AG04449 (cell line): ENCODE data around the gene MCRIP2.
A peak's percentile ranks its signal among the peaks of the same experiment; 100 is the strongest.

Source experiments
- CTCF ChIA-PET: fragments of 350-600 bp; formaldehyde crosslinking; extraction: SDS; loops from one replicate; lab custom pipeline; 2021; ENCODE audit warnings: antibody characterized with exemption; lab: Yijun Ruan, JAX
- POLR2A ChIA-PET: fragments of 400-600, 350-600 bp; formaldehyde crosslinking; extraction: SDS; loops from one replicate; lab custom pipeline; 2020; ENCODE audit warnings: antibody characterized with exemption, inconsistent platforms; lab: Yijun Ruan, JAX
- DNase-seq: peaks from one replicate; pipeline ENCODE4 v3.0.0-alpha.2; 2010; ENCODE audit warnings: low read depth, low spot score
- H3K4me3 ChIP-seq: 2 replicates; pipeline ENCODE4 v1.5.1; 2011; ENCODE audit warnings: low read depth, mild to moderate bottlenecking, control low read depth, low read length
- TF ChIP-seq, protein P1 (sequence below): IDR thresholded peaks from one replicate; pipeline ENCODE4 v1.5.1; 2011; ENCODE audit warnings: mild to moderate bottlenecking, moderate library complexity, low read length, control low read depth, inconsistent platforms; ENCODE audit not compliant: insufficient read depth; ENCODE audit errors: missing control alignments

Gene MCRIP2

DNA sequence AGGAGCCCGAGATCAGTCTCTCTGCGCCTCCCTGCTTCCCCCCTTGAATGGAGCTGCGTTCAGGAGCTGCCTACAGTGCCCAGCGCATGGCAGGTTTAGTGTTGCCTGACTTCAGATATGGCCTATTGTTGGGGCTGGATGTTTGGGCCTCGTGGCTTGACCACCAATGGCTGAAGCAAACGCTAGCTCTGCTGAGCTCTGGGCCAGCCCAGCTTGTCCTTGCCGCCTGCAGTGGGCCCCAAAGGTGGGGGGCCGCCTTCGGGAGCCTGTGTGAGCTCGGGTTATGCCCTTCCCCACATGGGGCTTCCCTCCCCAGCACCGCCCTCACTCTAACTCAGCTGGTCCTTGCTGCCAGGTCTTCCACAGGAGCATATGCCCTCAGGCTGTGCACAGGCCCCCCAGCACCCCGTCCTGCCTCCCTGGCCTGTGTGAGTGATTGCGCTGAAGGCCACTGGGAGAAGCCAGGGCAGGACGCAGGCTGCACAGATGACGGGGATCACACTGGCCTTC is 3.5 kb upstream of the MCRIP2 start:
- POLR2A ChIA-PET: no interaction called here

DNA sequence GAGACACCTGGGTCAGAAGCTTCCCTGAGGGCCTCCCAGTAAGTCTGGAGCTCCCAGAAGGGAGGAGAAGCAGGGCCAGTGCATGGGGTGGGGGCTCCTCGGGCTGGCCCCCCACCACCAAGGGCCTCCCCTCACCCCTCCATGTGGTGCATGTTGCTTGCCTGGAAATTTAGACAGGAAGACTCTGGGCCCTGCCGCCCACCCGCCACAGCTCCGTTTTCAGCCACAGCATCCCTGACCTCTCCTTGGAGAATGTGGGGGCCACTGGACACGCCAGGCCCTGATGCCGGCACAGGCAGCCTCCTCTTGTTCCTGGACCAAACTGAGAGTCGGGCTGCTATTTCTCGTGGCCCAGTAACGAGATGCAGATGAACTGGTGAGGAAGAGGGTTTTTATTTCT is 2.8 kb upstream of the MCRIP2 start:
- TF ChIP-seq, protein P1, sequence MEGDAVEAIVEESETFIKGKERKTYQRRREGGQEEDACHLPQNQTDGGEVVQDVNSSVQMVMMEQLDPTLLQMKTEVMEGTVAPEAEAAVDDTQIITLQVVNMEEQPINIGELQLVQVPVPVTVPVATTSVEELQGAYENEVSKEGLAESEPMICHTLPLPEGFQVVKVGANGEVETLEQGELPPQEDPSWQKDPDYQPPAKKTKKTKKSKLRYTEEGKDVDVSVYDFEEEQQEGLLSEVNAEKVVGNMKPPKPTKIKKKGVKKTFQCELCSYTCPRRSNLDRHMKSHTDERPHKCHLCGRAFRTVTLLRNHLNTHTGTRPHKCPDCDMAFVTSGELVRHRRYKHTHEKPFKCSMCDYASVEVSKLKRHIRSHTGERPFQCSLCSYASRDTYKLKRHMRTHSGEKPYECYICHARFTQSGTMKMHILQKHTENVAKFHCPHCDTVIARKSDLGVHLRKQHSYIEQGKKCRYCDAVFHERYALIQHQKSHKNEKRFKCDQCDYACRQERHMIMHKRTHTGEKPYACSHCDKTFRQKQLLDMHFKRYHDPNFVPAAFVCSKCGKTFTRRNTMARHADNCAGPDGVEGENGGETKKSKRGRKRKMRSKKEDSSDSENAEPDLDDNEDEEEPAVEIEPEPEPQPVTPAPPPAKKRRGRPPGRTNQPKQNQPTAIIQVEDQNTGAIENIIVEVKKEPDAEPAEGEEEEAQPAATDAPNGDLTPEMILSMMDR: no peak
- H3K4me3 ChIP-seq: no peak overlapping the region
- ChIA-PET POLR2A (no interaction called here), CTCF (interaction anchor here (0.8 to 1.5 kb wide), 3 partner anchors 9 to 29 kb away, joined by 3 to 8 read pairs (median 4); partner anchors contain the start of gene RHOT2)
- DNase-seq: no peak

More for the DNA sequence above, 3.5 kb upstream of the MCRIP2 start:
- CTCF ChIA-PET: interaction anchor here (1.2 to 1.5 kb wide), 2 partner anchors 10 to 30 kb away, joined by 4 to 8 read pairs; partner anchors contain the start of gene RHOT2
- H3K4me3 ChIP-seq: no peak overlapping the region
- TF ChIP-seq, protein P1: no peak
- DNase-seq: no peak

DNA sequence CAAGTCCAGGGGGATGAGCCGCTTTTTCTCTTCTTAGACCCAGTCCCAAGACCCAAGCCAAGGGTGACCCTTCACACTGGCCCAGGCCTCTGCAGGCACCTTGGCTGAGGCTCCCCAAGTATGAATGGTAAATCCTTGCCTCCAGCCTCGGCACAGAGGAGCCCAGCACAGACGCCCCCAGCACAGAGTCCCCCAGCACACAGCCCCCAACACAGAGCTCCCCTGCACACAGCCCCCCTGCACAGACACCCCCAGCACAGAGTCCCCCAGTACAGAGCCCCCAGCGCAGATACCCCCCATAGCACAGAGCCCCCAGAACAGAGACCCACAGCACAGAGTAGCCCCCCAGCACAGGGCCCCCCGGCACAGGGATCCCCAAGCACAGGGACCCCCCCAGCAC is 1.0 kb upstream of the MCRIP2 start:
- H3K4me3 ChIP-seq: peak overlapping the region; percentile 84
- CTCF ChIA-PET: no interaction called here
- no peak for DNase-seq
- POLR2A ChIA-PET: no interaction called here
- TF ChIP-seq, protein P1: no peak

DNA sequence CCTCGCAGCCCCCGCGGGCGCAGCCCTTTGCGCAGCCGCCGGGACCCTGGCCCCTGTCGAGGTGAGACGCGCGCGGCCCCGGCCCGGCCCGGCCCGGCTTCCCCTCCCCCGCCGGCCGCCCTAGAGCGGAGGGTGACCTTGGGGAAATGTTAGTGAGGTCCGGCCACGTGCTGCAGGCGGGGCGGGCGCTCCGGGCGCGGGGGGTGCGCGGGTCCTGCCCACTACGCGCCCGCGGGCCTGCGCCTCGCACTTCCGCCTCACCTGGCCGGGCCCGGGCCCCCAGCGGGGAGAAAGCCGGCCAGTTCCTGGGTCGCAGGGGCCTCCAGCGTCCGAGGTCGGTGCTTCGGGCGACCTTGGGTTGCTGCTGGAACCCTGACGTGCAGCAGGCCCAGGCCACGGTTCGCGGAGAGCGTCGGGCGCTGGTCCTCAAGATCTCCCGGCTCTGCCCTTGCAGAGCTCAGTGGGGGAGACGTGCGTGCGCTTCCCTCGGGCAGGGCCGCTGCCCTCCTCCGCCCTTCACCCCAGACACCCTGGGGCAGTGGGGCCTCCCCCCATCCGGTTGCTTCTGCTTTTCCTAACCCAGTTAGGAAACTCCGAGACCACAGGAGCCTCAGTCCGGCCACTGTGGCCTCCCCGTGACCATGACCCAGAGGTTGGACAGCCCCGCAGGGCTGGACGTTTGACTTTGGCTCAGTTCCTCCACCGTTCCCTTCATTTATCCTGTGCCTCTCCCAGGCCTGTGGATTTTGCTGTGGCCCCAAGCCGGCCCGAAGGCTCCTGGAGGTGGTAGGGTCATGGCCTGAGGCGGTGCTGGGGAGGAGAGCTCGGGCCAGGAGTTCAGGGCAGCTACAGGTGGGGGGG is 791 bp downstream of the MCRIP2 start:
- POLR2A ChIA-PET: no interaction called here
- TF ChIP-seq, protein P1: no peak
- no peak for DNase-seq
- CTCF ChIA-PET: interaction anchor here (0.8 kb wide), 1 partner anchor 14 kb away, joined by 3 read pairs; no protein-coding TSS in a partner anchor
- peak overlapping the region; percentile 84 for H3K4me3 ChIP-seq

DNA sequence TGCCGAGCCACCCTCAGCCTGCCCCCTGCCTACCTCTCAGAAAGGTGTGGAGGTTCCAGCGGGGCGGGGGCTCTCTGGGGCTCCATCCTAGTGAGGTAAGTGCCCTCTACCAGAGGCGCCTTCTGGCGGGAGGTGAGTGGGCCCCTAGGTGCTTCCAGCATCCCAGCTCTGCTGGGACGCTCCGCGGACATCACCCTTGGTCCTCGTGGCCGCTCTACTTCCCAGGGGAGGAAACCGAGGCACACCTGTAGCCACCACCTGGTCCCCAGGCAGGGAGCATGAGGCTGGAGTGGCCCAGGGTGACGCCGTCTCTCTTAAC is 1.4 kb downstream of the MCRIP2 start:
- POLR2A ChIA-PET: no interaction called here
- H3K4me3 ChIP-seq: peak overlapping the region; percentile 84
- CTCF ChIA-PET: interaction anchor here (0.8 to 1.4 kb wide), 2 partner anchors 9 to 15 kb away, joined by 3 to 4 read pairs; no protein-coding TSS in a partner anchor
- TF ChIP-seq, protein P1: no peak
- no peak for DNase-seq

DNA sequence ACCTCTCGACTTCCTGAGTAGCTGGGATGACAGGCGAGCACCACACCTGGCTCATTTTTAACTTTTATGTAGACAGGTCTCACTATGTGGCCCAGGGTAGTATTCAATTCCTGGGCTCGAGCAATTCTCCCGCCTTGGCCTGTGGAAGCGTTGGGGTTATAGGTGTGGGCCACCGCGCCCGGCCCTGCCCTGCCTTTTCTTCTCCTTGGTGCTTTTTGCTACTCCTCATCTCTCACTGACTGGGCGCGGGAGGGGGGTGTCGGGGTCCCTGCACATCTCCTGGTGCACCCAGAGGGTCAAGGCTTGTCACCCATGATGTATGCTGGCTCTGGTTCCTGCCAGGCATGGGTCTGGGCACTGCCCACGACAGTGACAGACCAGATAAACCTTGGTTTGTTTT is 2.9 kb downstream of the MCRIP2 start:
- TF ChIP-seq, protein P1: no peak
- no peak for DNase-seq
- POLR2A ChIA-PET: no interaction called here
- CTCF ChIA-PET: interaction anchor here (1.4 to 2.7 kb wide), 2 partner anchors 8 to 24 kb away, joined by 4 to 8 read pairs; partner anchors contain the start of gene RHOT2
- H3K4me3 ChIP-seq: no peak overlapping the region
